ENCODE measurements around the gene RIBC2. TPM values are rescaled to one million over a fixed set of nuclear protein-coding genes. Genes with fewer than 3 reads are reported as not detected.

RIBC2 gene
- total and polyA plus RNA-seq, 2 of the 4 experiments (the other 2 are of a cell fraction): 0.29 to 0.36 TPM

DNA sequence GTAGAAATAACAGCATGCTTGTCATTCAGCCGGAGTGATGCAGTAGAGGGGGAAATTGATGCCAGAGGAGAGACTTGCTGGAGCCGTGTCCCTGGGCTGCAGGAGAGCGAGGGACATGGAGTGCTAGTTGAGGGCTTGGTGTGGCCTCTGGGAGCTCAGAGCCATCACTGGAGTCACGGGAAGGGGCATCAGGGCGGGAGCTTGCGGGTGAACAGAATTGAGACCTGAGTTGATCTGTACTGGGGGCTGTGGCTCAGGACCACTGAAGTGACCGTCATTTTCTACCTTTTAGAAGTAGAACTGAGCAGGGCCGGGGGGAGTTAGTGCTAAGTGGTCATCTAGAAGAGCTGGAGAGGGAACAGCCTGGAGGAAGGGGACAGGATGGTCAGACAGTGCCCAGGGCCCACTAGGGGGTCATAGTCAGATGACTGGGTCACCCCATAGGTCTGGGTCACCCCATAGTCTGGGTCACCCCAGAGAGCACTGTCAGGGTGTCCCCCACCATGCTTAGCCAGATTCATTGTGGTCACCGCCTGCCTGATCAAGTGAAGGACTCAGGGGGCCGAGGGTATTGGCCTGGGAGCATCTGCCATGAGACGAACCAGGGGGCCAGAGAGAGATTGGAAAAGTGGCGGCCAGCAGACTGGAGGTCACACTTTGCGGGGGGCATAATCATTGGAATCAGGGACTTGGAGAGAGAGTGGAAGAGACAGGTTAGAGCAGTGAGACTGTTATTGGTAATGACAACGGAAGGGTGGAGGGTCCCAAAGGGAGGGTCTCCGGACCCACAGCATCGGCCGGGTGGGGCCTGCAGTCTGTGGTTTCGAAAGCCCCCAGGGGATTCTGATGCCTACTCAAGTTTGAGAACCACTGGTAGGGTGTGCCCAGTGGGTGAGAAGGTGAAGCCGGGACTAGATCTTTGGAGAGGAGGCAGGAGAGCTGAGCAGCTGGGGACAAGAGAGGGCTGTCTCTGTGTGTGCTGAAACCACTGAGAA, 15.2 kb downstream of the RIBC2 start:
- ChIA-PET POLR2A (ENCODE audit: unreplicated experiment) (no interaction called here), CTCF (no interaction called here)
- H3K4ac ChIP-seq (ENCODE audit: low read depth, low read length): no peak overlapping the region
- H3K36me3 ChIP-seq (ENCODE audit: control insufficient read depth, insufficient read depth, low read length): no peaks in the 10 kb centered on the region
- H4K8ac ChIP-seq (ENCODE audit: low read depth in 2 of 2, low read length in 2 of 2): no peak overlapping the region
- no TSS peak for BruUV-seq (replicated peaks)
- H2BK5ac ChIP-seq (ENCODE audit: low read depth, low read length, poor library complexity, severe bottlenecking): no peak overlapping the region
- dilution Hi-C loops (cut with HindIII; ENCODE audit: low sequenced_read_pairs, unreplicated experiment): no loop called here
- no peaks in the 10 kb centered on the region for H3K9me1 ChIP-seq (ENCODE audit: insufficient read depth, low read length)
- H3K27ac ChIP-seq (ENCODE audit: insufficient read depth, low read length): no peak overlapping the region
- no peak overlapping the region for H3K9ac ChIP-seq (ENCODE audit: low read depth, low read length)
- no peak overlapping the region for H2AK9ac ChIP-seq (replicated peaks; ENCODE audit: low read depth, low read length, poor library complexity)
- no peak overlapping the region for H3K18ac ChIP-seq (ENCODE audit: low read depth, low read length)
- H2AFZ ChIP-seq (replicated peaks; ENCODE audit: low read length, poor library complexity): no peak overlapping the region
- no peak overlapping the region for H3K14ac ChIP-seq (replicated peaks; ENCODE audit: low read depth, low read length)
- intact Hi-C loops (cut with micrococcal nuclease): no loop called here
- H2BK15ac ChIP-seq (ENCODE audit: low read depth, low read length): no peak overlapping the region
- H3K27me3 ChIP-seq (ENCODE audit: control insufficient read depth, insufficient read depth, low read length): peaks cover 19% of the 10 kb centered on the region; the same call in 1 of the 2 replicates
- H2BK120ac ChIP-seq (ENCODE audit: low read depth, low read length): no peak overlapping the region
- H3K4me2 ChIP-seq (ENCODE audit: low read depth, low read length): no peak overlapping the region
- H2BK20ac ChIP-seq (ENCODE audit: low read depth, low read length): no peak overlapping the region
- H3K4me3 ChIP-seq (ENCODE audit: insufficient read depth, low read depth, low read length): no peak overlapping the region
- WGBS, 2 experiments (ENCODE audit: extremely low coverage in 2 of 2, insufficient read length in 1 of 2): 82% methylated on average over 12 of the region's 19 CpGs; no CpG with 5 or more reads in 1 of the 2 experiments
- H2AK5ac ChIP-seq (ENCODE audit: low read depth, low read length): no peak overlapping the region
- no peak overlapping the region for H3K23ac ChIP-seq (ENCODE audit: low read depth, low read length)
- H3K56ac ChIP-seq (ENCODE audit: extremely low read depth, insufficient read depth, low read length): no peak overlapping the region
- no peak overlapping the region for H4K91ac ChIP-seq (ENCODE audit: insufficient read depth, low read depth, low read length)
- ATAC-seq (ENCODE audit: low read depth) (no peak), DNase-seq (no peak)
- H3K4me1 ChIP-seq (ENCODE audit: control insufficient read depth, insufficient read depth, low read length): no peaks in the 10 kb centered on the region
- H3K79me1 ChIP-seq (ENCODE audit: low read depth in 1 of 2, low read length in 2 of 2): no peaks in the 10 kb centered on the region
- in situ Hi-C loops (cut with MboI; ENCODE audit: low sequenced_read_pairs): no loop called here
- peaks cover 3% of the 10 kb centered on the region for H3K9me3 ChIP-seq (ENCODE audit: control insufficient read depth, insufficient read depth, low read length)
- no peak overlapping the region for H4K5ac ChIP-seq (ENCODE audit: low read depth, low read length)
- H4K20me1 ChIP-seq (ENCODE audit: insufficient read depth, low read length): no peaks in the 10 kb centered on the region
- TF ChIP-seq, protein P1, sequence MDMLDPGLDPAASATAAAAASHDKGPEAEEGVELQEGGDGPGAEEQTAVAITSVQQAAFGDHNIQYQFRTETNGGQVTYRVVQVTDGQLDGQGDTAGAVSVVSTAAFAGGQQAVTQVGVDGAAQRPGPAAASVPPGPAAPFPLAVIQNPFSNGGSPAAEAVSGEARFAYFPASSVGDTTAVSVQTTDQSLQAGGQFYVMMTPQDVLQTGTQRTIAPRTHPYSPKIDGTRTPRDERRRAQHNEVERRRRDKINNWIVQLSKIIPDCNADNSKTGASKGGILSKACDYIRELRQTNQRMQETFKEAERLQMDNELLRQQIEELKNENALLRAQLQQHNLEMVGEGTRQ (IDR thresholded peaks at IDR 0.05; ENCODE audit: low read depth, low read length): no peak
- TF ChIP-seq MAFK (IDR thresholded peaks at IDR 0.05; ENCODE audit: low read depth, low read length) (no peak), FOS (IDR thresholded peaks at IDR 0.05; ENCODE audit: low read depth, low read length) (no peak), RAD21 (IDR thresholded peaks at IDR 0.05; ENCODE audit: low read length) (no peak), NFE2L2 (IDR thresholded peaks at IDR 0.05; ENCODE audit: low read depth, low read length) (no peak), MAZ (IDR thresholded peaks at IDR 0.05; ENCODE audit: borderline replicate concordance, low read depth, low read length) (no peak), RFX5 (IDR thresholded peaks at IDR 0.05; ENCODE audit: low read depth, low read length) (no peak), CHD1 (IDR thresholded peaks at IDR 0.05; ENCODE audit: low read depth, low read length) (no peak), RCOR1 (IDR thresholded peaks at IDR 0.05; ENCODE audit: insufficient replicate concordance, low read length) (no peak), CEBPB (IDR thresholded peaks at IDR 0.05; ENCODE audit: low read depth, low read length) (no peak), BHLHE40 (IDR thresholded peaks at IDR 0.05; ENCODE audit: low read depth, low read length) (no peak), MXI1 (IDR thresholded peaks at IDR 0.05; ENCODE audit: borderline replicate concordance, low read depth, low read length) (no peak)
- TF ChIP-seq, protein P2, sequence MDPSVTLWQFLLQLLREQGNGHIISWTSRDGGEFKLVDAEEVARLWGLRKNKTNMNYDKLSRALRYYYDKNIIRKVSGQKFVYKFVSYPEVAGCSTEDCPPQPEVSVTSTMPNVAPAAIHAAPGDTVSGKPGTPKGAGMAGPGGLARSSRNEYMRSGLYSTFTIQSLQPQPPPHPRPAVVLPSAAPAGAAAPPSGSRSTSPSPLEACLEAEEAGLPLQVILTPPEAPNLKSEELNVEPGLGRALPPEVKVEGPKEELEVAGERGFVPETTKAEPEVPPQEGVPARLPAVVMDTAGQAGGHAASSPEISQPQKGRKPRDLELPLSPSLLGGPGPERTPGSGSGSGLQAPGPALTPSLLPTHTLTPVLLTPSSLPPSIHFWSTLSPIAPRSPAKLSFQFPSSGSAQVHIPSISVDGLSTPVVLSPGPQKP (IDR thresholded peaks at IDR 0.05; ENCODE audit: borderline replicate concordance, low read depth, low read length): no peak
- TF ChIP-seq, protein P3, sequence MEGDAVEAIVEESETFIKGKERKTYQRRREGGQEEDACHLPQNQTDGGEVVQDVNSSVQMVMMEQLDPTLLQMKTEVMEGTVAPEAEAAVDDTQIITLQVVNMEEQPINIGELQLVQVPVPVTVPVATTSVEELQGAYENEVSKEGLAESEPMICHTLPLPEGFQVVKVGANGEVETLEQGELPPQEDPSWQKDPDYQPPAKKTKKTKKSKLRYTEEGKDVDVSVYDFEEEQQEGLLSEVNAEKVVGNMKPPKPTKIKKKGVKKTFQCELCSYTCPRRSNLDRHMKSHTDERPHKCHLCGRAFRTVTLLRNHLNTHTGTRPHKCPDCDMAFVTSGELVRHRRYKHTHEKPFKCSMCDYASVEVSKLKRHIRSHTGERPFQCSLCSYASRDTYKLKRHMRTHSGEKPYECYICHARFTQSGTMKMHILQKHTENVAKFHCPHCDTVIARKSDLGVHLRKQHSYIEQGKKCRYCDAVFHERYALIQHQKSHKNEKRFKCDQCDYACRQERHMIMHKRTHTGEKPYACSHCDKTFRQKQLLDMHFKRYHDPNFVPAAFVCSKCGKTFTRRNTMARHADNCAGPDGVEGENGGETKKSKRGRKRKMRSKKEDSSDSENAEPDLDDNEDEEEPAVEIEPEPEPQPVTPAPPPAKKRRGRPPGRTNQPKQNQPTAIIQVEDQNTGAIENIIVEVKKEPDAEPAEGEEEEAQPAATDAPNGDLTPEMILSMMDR (conservative IDR thresholded peaks at IDR 0.05; ENCODE audit: low read depth, low read length): no peak

All from IMR-90 (cell line).